ENCODE results near the gene B4GALT2.

DNA sequence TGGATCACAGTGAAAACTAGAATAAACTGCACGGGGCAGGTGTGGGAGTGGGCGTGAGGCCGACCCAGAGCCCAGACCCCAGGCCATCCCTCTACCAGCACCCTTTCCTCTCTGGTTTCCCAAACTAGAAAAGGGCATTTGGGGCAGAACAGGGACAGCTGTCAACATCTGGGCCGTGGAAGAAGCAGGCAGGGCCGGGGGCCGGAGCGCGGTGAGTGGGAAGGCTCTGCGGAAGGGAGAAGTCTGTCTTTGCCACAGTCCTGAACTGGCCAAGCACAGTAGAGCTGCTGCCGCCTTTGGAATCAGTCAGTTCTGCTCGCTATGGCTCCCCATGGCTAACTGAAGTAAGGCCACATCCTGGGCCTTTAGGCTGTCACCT is 19.0 kb downstream of the B4GALT2 start:
- no peak for TF ChIP-seq POLR2A (IDR thresholded peaks at IDR 0.05; ENCODE audit: low read depth, low read length)
- TF ChIP-seq, protein P1, sequence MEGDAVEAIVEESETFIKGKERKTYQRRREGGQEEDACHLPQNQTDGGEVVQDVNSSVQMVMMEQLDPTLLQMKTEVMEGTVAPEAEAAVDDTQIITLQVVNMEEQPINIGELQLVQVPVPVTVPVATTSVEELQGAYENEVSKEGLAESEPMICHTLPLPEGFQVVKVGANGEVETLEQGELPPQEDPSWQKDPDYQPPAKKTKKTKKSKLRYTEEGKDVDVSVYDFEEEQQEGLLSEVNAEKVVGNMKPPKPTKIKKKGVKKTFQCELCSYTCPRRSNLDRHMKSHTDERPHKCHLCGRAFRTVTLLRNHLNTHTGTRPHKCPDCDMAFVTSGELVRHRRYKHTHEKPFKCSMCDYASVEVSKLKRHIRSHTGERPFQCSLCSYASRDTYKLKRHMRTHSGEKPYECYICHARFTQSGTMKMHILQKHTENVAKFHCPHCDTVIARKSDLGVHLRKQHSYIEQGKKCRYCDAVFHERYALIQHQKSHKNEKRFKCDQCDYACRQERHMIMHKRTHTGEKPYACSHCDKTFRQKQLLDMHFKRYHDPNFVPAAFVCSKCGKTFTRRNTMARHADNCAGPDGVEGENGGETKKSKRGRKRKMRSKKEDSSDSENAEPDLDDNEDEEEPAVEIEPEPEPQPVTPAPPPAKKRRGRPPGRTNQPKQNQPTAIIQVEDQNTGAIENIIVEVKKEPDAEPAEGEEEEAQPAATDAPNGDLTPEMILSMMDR (conservative IDR thresholded peaks at IDR 0.05; ENCODE audit: low read depth, low read length): no peak
- TF ChIP-seq BHLHE40 (IDR thresholded peaks at IDR 0.05; ENCODE audit: low read depth, low read length): no peak
- TF ChIP-seq, protein P2, sequence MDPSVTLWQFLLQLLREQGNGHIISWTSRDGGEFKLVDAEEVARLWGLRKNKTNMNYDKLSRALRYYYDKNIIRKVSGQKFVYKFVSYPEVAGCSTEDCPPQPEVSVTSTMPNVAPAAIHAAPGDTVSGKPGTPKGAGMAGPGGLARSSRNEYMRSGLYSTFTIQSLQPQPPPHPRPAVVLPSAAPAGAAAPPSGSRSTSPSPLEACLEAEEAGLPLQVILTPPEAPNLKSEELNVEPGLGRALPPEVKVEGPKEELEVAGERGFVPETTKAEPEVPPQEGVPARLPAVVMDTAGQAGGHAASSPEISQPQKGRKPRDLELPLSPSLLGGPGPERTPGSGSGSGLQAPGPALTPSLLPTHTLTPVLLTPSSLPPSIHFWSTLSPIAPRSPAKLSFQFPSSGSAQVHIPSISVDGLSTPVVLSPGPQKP (IDR thresholded peaks at IDR 0.05; ENCODE audit: borderline replicate concordance, low read depth, low read length): no peak

Data from IMR-90 (cell line).